ENCODE measurements around the gene CTRB2.
"Not testable (repeated sequence)": the region's sequence is repeated elsewhere in the genome, so short reads cannot be mapped to it uniquely, and the experiment has no call there.

The CTRB2 gene

GRCh38 chr16:75227361-75228142 lies 20.6 kb upstream of the CTRB2 start:
- no peak for DNase-seq (ENCODE audit: low read depth)

- no peak for DNase-seq (ENCODE audit: low read depth)
Measured at GRCh38 chr16:75226550-75227360, 19.8 kb upstream of the CTRB2 start.

- no peak for DNase-seq (ENCODE audit: low read depth)
Measured at GRCh38 chr16:75225678-75226515, 18.9 kb upstream of the CTRB2 start.

GRCh38 chr16:75225092-75225491 lies 18.1 kb upstream of the CTRB2 start:
- DNase-seq (ENCODE audit: low read depth), result no peak

- DNase-seq (ENCODE audit: low read depth), result no peak
Measured at GRCh38 chr16:75224306-75225082, 17.5 kb upstream of the CTRB2 start.

GRCh38 chr16:75223129-75223528 lies 16.2 kb upstream of the CTRB2 start:
- not testable (repeated sequence) for DNase-seq (ENCODE audit: low read depth)

- DNase-seq (ENCODE audit: low read depth), result no peak
Measured at GRCh38 chr16:75222271-75222783, 15.4 kb upstream of the CTRB2 start.

GRCh38 chr16:75219838-75220237 lies 12.9 kb upstream of the CTRB2 start:
- no peak for DNase-seq (ENCODE audit: low read depth)

GRCh38 chr16:75219088-75219487 lies 12.1 kb upstream of the CTRB2 start:
- no peak for DNase-seq (ENCODE audit: low read depth)

- no peak for DNase-seq (ENCODE audit: low read depth)
Measured at GRCh38 chr16:75218256-75219076, 11.5 kb upstream of the CTRB2 start, which contains the start of gene CTRB1. Gene CTRB1, plus strand, starts transcription at chr16:75218988. Its CDS starts 20 bp downstream, at chr16:75219008.

GRCh38 chr16:75217389-75217851 lies 10.5 kb upstream of the CTRB2 start:
- DNase-seq (ENCODE audit: low read depth), result no peak

- DNase-seq (ENCODE audit: low read depth), result no peak
Measured at GRCh38 chr16:75216576-75216975, 9.6 kb upstream of the CTRB2 start.

- DNase-seq (ENCODE audit: low read depth), result no peak
Measured at GRCh38 chr16:75216127-75216526, 9.2 kb upstream of the CTRB2 start.

- not testable (repeated sequence) for DNase-seq (ENCODE audit: low read depth)
Measured at GRCh38 chr16:75211286-75211685, 4.3 kb upstream of the CTRB2 start.

- no peak for DNase-seq (ENCODE audit: low read depth)
Measured at GRCh38 chr16:75209944-75210343, 3.0 kb upstream of the CTRB2 start.

GRCh38 chr16:75209514-75209913 lies 2.6 kb upstream of the CTRB2 start:
- not testable (repeated sequence) for DNase-seq (ENCODE audit: low read depth)

GRCh38 chr16:75208861-75209505 lies 2.0 kb upstream of the CTRB2 start:
- no peak for DNase-seq (ENCODE audit: low read depth)

- DNase-seq (ENCODE audit: low read depth), result no peak
Measured at GRCh38 chr16:75208242-75208825, 1.4 kb upstream of the CTRB2 start.

- DNase-seq (ENCODE audit: low read depth), result no peak
Measured at GRCh38 chr16:75207831-75208230, 870 bp upstream of the CTRB2 start.

Data from stimulated activated CD8-positive, alpha-beta memory T cell treated with anti-CD3 and anti-CD28 coated beads, Interleukin-15, amount 100 ng/mL, for 1 hour (primary cell).